HT1080 (cell line): ENCODE data around the gene ADGRD1. TPM values are rescaled to one million over a fixed set of nuclear protein-coding genes. Genes with fewer than 3 reads are reported as not detected.

Source experiments
- DNase-seq: peaks from one replicate; pipeline ENCODE4 v3.0.0-alpha.2; 2015; ENCODE audit warnings: low read depth
- total RNA-seq: library from RNA; depleted of rRNA; stranded (reverse); fragments of >200 nt; shearing (Covaris generic); gene quantifications from 2 replicates; pipeline ENCODE4 v1.2.3, GENCODE V29; 2014

ADGRD1 gene
- total RNA-seq, 1 experiment from 2014 or later: not detected

DNA sequence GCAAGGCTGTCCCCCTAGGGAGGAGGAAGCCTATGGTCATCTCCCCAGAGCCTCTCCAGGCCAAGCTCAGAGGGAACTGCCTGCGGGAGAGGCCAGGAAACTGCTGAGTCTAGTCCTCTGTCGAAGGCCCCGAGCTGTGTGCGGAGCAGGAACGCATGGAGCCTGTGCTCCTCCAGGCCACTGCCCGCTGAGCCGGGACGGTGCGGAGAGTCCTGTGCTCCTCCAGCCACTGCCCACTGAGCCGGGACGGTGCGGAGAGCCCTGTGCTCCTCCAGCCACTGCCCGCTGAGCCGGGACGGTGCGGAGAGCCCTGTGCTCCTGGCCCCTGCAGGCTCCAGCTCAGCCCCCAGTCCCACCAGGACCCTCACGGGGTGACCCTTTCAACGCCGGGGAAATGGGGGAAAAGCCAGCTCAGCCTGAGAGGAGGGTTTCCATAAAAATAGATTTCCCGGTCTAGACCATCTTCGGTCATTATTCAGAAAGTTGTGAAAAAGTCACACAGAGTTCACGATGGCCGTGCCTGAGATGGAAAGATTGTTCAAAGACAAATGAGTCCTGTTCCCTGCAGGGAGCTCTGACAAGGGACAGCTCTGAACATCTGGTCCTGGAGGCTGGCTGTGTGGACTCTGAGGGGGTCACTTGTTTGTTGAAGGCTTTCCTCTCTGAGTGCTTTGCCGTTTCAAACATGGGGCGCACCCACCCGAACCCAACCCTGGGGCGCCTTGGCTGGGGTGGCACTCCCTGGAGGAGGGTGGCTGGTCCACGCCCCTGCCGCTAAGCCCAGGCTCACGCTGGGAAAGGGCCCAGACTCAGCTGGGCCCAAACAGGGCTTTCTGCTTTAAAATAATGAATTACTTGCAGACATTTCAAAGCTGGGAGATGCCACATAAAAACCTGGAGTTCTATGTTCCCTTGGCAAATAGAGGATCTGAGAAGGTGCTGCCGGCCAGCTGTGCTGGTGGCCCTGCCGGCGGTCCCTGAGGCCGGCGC, 85.5 kb downstream of the ADGRD1 start:
- DNase-seq: no peak

DNA sequence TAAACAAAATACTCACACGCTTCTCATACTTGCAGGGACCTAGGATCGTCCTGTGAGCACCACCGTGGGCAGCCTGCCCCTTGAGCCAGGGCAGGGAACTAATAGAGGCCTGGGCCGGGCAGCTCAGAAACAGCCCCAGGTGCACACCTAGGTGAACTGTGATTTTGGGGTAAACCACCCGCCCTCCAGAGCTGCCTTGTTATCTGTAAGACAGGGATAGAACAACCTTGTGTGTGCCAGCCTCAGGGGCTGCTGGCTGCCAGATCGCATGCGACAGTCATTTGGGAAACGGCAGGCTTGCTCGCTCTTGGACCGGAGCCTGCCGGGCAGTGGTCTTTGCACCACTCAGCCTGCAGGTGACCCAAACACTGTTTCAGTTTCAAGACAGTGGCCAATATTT, 86.8 kb downstream of the ADGRD1 start:
- no peak for DNase-seq

DNA sequence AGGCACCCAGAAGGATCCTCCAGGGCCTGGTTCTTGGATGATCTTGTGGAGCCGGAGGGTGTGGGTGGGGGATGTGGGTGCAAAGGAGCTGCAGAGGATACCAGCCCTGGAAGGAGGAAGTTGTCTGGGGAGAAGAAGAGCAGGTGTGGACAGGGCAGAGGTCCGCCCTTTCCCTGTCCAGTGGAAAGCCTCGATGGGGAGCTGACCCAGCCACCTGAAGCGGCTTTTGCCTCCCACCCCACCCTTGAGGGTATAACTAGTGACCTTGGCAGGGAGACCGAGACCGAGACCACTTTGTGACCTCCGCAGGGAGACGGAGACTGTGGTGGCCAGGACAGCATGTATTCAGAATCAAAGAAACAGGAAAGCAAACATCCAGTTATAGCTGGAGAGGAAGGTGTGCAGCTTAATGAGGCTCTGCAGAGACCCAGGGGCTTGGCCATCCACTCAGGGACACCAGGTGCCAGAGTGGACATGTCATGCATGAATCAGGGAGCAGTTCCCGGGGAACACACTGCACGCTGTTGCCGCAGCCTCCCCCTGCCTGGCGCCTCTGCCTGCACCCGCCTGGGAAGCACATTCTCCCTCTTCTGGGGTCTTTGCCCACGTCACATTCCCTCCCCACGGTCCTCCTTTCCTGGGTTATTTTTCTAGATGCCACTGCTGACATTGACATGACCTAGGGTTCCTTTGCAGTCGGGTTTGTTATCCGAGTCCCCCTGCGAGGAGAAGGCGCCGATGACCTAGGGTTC, 87.7 kb downstream of the ADGRD1 start:
- no peak for DNase-seq

DNA sequence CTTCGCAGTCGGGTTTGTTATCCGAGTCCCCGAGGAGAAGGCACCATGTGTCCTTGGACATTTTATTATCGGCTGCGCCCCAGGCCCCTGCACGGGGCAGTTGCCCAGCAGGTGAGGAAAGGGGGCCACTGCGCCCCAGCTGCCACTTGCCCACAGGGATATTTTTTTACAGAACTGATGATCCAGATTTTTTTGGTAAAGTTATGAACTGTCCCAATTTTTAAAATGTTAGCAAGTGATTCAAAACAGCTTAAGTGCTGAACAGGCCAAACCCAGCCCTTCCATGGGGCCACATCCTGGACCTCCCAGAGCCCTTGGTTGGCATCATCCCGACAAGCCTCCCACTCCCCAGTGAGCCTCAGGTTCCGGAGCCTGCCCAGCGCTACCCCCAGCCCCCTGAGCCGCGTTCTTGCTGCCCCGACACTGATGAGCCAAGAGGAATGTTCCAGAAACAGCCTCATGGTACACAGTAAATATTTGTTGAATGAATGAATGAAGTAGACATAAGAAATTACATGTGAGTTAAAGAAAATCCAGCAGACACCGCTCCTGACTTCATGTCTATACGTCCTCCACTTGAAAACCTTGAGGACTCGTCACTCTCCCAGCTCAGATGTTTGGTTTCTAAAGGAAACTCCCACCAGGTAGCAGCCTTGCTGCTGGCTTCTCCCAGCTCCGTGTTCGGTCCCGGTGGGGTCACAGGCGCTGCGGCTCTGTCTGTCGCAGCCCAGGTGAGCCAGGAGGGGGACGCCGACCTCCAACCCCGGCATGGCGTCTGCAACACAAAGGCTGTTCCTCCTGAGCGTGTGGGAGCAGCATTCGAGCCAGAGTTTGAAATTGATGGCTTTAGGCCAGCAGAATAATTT, 88.5 kb downstream of the ADGRD1 start:
- DNase-seq: no peak

DNA sequence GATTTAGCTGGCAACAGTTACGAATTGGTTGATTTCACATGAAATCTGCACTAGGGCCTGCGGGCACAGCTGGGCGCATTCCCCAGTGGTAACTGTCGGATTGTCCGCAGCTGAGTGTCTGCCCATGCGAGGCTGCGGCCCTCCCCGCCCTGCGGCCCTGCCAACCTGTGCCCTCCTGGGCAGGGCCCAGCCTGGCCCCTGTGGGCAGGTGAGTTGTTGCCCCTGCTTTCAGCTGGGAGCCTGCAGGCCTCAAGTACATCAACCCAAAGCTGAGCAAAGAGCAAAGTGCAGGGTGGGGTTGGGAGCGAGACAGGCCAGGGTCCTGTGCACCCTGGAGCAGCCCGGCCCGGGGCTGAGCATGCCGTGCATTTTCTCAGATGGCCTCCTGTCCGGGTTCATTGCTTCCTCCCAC, 89.1 kb downstream of the ADGRD1 start:
- no peak for DNase-seq

DNA sequence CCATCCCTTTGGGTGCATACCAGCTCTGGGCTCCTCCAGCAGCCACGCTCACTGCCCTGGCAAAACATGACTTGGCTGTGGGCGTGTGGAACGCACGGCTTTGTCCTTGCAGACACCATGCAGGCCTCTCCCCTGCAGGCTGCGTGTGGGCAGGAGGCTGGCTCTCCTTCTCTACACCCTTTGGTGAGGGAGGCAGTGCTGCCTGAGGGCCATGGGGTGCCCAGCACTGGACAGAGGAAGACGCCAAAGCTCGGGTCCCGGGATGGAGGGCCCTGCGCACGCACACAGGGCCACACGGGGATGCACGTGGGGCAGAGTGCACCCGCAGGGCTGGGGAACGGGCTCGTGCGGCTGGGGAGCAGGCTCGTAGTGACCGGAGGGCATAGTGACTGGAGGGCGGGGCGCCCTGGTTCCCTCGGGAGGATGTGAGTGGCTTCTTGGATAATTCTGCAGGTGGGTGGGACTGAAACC, 89.7 kb downstream of the ADGRD1 start:
- DNase-seq: no peak

DNA sequence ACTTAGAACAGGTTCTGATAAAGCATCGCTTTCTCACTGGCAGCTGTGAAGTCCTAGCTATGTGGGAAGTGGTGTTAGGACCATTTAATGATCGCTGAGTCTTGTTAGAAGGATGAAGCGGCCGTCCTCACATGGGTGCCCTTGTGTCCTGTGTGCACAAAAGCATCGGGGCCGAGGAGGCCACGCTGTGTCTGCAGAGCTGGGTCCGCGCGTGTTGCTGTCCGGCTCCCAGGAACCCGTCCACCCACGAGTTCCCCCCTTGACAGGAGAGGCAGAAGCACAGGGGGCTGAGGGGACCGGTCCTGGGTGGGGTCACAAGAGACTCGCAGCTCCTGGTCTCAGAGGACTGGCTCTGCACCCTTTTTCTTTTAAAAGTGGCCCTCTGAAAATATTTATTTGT, 90.4 kb downstream of the ADGRD1 start:
- no peak for DNase-seq

DNA sequence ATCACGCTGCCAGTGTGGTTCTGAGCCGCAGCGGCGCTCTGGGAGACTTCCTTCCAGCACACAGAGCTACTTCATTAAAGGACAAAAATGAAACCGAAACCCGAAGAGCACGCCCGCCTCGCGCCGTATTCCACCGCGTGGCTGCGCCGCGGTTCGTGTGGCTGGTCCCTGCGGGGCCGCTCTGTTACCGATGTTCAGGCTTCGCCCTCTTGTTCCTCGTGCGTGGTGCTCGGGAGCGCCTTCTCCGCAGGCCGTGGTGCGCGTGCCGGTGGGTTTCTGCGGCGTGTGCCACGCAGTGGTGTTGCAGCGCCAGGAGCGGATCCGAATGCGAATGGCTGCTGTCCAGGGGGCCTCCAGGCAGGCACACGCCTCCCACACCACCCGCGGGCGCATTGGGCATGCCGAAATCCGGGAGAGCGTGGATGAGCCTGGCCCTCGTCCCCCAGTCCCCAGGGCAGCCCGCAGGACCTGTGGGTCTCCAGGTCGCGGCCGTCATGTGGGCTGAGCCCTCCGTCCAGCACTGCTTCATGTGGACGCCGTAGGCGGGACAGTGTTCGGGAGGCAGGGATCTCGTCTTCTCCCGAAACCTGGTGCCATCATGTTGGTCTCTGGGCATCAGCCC, 91.2 kb downstream of the ADGRD1 start:
- no peak for DNase-seq

DNA sequence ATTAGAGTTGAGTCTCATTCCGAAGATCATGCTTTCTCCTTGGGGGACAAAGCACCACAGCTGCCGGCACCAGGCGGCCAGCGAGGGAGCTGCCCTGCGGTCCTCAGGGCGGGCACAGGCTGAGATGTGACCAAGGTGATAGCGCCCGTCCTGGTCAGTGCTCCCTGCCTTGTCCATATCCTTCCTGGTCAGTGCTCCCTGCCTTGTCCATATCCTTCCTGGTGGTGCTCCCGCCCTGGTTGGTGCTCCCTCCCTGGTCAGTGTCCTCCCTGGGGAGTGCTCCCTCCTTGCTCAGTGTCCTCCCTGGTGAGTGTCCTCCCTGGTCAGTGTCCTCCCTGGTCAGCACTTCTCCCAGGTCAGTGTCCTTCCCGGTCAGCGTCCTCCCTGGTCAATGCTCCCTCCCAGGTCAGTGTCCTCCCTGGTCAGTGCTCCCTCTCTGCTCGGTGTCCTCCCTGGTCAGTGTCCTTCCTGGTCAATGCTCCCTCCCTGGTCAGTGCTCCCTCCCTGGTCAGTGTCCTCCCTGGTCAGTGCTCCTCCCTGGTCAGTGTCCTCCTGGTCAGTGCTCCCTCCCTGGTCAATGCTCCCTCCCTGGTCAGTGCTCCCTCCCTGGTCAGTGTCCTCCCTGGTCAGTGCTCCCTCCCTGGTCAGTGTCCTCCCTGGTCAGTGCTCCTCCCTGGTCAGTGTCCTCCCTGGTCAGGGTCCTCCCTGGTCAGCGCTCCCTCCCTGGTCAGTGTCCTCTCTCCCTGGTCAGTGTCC, 92.2 kb downstream of the ADGRD1 start:
- DNase-seq: no peak

DNA sequence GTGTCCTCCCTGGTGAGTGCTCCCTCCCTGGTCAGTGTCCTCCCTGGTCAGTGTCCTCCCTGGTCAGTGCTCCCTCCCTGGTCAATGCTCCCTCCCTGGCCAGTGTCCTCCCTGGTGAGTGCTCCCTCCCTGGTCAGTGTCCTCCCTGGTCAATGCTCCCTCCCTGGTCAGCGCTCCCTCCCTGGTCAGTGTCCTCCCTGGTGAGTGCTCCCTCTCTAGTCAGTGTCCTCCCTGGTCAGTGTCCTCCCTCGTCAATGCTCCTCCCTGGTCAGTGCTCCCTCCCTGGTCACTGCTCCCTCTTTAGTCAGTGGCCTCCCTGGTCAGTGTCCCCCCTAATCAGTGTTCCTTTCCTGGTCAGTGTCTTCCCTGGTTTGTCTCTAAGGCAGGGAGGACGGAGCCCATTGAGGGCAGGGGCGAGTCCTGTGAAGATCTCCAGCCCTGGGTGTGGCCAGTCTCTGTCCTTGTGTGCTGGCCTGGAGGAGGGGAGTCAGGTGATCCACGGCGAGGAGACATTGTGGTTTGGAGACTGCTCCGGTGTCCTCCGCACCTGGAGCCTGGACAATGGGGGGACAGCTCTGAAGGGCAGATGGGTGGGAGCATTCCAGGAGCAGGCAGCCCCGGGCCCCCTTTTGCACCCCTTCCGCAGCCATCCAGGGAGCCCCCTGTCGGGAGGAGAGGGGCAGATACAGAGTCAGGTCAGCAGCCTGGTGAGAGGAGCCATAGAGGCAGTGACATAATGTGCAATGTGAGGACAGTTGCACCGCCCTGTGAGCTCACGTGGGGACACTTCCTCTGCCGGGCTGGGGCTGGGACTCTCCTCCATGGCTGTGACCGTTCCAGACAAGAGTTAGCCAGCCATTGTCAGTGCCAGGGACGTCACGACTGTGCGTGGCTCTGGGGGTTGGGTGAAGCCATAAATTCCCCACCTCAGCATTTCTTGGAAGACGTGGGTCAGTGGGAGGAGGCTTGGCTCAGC, 93.4 kb downstream of the ADGRD1 start:
- DNase-seq: no peak

DNA sequence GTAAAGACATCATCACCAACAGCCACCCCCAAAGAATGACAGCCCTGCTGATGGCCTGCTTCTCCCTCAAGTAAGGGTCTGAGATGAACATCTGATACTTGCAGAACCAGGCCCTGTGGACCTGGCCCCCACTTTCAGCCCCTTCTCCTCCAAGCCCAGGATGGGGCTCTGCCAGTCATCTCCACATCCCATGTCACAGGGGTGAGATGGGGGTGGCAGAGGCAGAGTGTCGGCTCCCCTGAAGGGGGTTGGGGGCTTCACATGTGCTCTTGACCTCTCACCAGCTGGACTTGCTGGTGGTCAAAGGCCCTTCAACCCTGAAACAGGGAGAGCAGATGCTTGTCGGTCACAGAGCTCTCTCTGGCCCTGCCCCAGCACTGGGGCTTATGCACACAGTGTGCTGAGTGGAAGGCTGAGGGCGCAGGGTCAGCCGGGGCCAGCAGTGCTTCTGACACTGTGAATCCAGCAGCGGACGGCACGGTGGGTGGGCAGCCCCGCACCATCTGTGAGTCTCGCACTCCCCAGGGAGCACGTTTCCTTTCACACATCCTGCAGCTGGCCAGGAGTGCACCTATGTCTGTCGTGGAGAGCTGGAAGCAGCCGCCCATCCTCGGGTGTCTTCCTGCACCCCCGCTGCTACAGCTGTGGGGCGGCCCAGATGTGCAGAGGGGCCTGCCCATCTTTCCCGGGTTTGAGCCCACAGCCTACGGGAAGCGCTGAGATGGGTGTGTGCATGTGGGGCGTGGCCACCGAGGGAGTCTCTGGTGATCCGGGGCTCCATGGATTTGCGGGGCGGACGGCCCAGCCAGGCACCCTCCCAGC, 94.3 kb downstream of the ADGRD1 start:
- no peak for DNase-seq

DNA sequence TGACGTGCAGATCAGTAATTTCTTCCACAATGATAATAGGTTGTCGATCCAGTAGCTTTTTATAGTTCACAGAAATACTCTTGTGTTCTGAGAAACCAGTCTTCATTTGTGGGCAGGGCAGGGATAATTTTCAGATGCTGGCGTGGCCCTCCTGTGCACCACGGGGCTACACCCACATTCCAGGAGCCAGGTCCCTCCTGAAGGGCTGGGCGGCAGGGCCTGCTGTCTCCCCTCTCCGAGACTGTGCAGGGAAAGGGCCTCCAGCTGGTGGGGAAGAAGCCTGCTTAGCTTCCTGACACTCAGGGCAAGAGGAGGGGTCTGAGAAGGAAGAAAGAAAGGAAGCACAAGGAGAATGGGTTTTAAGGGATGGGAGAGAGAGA, 94.9 kb downstream of the ADGRD1 start:
- DNase-seq: no peak

DNA sequence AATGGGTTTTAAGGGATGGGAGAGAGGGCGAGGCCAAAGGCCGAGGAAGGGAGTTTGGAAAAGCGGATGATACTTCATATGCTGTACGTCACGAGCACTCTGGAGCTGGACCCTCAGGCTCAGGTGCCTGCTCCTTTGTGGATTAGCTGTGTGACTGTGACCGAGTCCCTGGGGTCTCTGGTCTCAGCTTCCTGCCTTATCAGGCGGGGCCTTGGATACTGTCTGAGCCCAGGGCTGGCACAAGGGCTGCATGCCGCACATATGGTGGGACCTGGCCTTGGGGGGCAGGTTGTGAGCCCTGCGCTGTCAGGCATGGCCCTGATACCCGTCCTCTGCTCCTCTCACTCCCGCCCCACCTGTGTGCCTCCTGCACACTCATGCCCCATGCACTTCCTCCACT, 95.3 kb downstream of the ADGRD1 start:
- DNase-seq: no peak

DNA sequence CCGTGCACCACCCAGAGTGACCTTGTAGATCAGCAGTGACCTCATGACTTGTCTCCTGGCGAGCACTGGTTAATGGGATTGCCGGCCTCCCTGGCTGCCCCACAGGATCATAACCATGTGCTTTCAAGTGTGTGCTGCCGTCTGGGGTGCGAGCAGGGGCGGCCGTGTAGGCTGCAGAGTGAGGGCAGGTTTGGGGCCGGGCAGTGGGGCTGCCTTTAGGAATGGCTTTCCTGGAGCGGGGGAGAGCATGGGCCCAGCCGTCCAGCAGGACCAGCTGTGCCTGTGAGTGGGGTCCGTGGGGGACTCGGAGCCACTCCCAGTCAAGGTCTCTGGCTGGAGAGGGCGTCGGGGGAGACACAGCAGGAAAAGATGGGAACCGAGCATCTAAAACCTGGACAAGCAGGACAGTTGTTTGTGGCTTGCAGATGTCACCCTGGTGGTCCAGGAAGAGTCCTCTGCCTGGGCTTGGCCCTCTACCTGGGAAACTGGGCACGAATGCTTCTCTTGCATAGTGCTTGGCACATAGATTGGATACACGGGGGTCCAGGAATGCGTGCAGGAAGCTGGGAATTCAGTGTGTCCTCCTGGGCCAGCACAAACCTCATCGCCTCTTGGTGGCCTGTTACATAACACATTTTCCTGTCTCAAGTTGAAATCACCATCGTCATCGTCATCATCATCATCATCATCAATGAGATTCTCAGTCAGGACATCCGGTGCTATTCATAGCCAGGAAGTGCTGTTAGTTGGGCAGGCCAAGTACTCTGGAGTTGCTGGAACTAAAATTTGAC, 96.0 kb downstream of the ADGRD1 start:
- DNase-seq: peak; percentile 47

DNA sequence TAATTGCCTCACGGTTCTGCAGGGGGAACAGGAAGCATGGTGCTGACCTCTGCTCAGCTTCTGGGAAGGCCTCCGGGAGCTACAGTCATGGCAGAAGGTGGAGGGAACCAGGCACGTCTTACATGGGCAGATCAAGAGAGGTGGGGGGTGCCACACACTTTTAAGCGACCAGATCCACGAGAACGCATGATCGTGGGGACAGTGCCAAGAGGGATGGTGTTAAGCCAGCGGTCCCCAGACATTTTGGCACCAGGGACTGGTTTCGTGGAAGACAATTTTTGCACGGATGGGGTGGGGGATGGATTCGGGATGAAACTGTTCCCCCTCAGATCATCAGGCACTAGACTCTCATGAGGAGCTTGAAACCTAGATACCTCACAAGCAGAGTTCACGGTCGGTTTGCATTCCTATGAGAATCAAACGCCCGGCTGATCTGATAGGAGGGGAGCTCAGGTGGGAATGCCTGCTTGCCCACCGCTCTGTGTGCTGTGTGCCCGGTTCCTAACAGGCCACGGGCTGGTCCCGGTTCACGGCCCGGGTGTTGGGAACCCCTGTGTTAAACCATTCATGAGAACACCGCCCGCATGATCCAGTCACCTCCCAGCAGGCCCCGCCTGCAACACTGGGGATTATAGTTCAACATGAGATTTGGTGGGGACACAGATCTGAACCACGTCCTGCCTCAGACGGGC, 96.9 kb downstream of the ADGRD1 start:
- DNase-seq: no peak

DNA sequence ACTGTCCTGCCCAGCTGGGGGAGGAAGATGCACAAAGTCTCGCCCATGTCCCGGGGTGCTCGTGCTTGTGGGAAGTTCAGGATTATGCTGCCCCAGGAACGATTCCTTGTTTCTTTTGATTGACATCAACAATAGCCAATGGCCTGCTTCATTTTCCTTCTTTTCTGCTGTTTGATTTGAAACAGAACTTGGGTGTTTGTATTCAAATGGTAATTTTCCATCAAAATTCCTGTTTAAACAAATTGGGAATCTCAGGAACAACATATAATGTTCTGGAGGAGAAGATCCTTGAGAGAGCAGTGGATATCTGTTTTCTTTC, 97.4 kb downstream of the ADGRD1 start:
- no peak for DNase-seq
